ENCODE results near the gene TALDO1. TPM values are rescaled to one million over a fixed set of nuclear protein-coding genes. Genes with fewer than 3 reads are reported as not detected.

TALDO1 gene
- 224 and 252 TPM in 2 replicates for total RNA-seq

GRCh38 chr11:747158-748006 lies at the start of gene TALDO1:
Gene TALDO1, plus strand, starts transcription at chr11:747464. Its CDS starts 18 bp downstream, at chr11:747482.
- DNase-seq (ENCODE audit: extremely low read depth, low read depth, low spot score): no peak

DNA sequence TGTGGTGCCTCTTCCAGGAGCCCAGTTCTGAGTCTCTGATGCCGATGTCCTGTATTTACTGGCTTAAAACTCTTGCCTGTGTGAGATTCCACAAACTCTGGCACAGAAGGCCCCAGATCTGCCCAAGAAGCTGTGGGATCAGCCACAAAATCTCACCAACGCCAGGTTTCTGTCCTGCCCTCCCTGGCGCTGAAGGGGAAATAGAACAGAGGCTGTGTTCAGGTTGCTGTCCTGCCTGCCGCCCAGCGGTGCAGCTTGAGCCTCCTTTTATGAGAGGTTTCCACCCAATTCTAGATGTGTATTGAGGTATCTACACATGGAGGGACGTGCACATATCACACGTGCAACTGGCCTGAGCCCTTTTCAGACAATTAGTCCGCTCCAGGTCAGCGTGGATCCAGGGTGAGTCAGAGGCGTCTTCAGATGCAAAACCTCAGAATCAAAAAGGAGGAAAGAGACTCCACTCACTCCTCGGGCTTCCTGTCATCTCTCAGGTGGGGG lies 49.4 kb upstream of the TALDO1 start:
- DNase-seq (ENCODE audit: extremely low read depth, low read depth, low spot score): no peak

DNA sequence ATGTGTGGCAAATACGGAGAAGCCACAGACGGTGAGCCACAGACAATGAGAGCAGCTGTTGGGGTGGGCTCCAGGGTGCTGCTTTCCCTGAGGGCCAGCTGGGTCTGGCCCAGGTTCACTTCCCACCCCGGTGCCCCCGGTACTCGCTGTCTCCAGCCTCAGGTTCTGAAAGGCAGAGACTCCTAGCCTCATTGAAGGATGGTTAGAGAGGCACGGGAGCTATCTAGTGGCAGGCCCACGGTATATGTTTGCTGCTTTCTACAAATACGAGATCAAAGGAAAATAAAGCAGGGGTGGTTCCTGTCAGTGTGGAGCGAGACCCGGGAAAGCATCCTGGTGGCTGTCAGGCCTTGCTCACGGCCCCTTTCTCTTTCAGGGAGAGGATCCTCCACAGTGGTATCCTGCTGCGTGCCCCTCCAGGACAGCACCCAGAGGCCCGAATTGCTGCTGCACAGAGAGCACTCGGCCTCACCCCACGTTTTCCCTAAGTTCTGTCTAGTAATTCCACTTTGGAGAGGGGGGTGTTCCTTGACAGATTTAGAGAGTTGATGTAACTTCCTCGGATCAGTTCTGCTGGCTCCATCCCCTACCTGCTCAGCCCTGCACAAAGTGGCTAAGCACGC lies 48.7 kb upstream of the TALDO1 start:
- no peak for DNase-seq (ENCODE audit: extremely low read depth, low read depth, low spot score)

GRCh38 chr11:699116-699508 lies 48.2 kb upstream of the TALDO1 start:
- no peak for DNase-seq (ENCODE audit: extremely low read depth, low read depth, low spot score)

DNA sequence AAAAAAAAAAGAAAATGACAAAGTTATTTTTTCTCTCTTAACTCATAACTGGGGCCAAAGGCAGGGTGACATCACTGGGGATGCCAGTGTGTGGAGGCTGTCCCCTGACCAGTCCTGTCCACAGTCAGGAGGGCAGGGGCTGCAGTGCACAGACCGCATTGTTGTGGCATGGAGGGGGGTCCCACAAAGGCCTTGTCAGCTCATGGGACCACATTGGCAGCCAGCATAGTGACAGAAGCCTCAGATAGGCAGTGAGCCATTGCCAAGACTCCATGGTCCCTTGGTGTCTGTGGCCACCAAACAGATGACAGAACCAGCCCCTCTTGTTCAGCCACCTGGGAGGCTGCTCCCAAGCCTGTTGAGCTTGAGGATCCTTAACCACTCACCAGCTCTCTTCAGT lies 47.5 kb upstream of the TALDO1 start:
- no peak for DNase-seq (ENCODE audit: extremely low read depth, low read depth, low spot score)

DNA sequence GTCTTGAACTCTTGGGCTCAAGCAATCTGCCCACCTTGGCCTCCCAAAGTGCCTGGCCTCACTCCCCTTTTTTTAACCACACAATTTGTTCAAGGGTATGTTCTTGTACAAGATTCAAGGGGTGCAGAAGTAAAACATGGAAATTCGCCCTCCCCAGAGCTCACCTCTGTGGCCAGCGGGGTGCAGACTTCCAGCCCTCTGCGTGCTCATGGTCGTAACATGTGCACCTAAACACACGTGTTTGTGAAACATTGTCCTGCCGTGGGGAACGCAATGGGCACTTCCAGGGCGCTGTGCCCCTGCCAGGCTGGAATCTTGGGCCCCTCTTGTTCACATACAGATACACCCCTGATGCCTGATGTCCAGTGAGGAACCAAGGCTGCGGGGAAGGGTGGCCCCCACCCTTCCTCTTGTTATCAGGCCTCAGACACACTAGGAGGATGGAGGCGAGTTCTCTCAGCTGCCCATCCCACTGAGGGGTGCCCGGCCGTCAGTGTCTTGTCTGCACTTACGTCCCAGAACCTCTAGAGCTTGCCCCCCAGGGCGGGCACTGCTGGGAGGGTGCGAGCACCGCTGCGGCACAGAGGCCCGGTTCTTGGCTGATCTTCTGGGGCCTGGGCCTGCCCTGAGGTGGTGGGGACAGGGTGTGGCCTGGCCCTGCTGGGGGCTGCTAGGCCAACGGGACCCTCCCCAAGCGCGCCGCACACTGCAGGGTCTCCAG lies 45.4 kb upstream of the TALDO1 start:
- no peak for DNase-seq (ENCODE audit: extremely low read depth, low read depth, low spot score)

DNA sequence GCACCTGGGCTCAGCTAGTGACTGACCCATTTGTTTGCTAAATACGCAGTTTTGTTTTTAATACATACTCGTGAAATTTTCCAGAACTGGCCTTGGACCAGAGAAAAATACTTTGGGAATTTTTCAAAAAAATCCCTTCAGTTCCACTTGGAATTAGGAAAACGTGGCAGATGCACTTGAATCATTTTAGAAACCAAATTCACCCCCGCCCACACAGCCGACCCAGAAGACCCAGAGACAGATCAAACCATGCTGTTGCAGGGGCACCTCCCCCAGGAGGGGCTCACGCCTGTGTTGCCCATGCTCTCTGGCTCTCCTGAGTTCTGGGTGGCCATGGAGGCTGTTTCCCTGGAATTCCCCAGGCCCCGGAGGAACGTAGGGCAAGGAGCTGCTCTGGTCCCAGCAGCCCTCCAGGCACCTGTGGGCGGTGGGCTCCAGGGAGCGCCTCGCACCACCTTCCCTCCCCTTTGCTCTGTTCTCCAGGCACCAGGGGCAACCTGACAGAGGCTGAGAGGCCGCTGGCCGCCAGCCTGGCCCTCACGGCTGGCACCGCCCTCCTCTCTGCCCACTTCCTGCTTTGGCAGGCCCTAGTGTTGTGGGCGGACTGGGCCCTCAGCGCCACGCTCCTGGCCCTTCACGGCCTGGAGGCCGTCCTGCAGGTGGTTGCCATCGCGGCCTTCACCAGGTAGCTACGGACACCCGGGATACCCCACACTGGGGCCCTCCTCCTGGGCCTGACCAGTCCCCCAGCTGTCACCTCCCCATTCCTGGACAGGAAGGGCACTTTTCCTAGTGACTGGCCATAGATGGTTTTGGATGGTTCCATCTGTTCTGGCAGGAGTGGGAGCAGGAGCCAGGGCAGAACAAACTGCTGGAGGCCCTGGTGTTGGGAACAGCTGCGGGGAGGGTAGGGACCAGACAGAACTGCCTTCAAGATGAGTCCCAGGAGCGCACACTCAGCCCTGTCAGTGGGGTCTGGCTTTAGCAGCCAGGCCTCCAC lies 44.5 kb upstream of the TALDO1 start:
- DNase-seq (ENCODE audit: extremely low read depth, low read depth, low spot score): no peak

- DNase-seq (ENCODE audit: extremely low read depth, low read depth, low spot score): no peak
Measured at GRCh38 chr11:703506-703905, 43.8 kb upstream of the TALDO1 start.

- DNase-seq (ENCODE audit: extremely low read depth, low read depth, low spot score): no peak
Measured at GRCh38 chr11:704228-704674, 43.0 kb upstream of the TALDO1 start.

GRCh38 chr11:704781-705645 lies 42.3 kb upstream of the TALDO1 start:
- no peak for DNase-seq (ENCODE audit: extremely low read depth, low read depth, low spot score)

GRCh38 chr11:705646-706438 lies 41.4 kb upstream of the TALDO1 start, which contains the start of gene EPS8L2:
Gene EPS8L2, plus strand, starts transcription at chr11:706231. Its CDS starts 3,177 bp downstream, at chr11:709408.
- no peak for DNase-seq (ENCODE audit: extremely low read depth, low read depth, low spot score)

DNA sequence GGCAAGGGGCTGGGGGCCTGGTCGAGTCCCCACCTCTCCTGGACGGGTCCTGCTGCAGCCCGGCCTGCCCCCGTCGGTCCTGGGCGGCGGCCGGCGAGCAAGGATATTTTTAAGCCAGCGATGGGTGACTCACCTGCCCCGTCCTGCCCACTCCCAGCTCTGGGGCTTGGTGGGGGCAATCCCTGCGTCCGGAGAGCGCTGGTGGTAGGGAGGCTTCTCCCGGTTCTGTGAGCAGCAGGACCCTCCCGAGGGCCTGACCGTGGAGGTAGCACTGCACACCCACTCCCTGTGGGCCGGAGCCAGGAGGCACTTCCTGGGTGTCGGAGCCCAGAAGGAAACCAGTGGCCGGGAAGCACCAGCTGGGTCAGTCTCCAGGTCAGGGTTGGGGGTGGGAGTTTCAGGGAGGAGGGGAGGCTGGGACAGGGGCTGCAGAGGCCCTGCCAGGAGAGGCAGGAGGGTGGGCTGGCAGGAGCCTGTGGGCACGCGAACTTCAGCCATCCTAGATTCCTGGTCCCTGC lies 40.8 kb upstream of the TALDO1 start:
- no peak for DNase-seq (ENCODE audit: extremely low read depth, low read depth, low spot score)

DNA sequence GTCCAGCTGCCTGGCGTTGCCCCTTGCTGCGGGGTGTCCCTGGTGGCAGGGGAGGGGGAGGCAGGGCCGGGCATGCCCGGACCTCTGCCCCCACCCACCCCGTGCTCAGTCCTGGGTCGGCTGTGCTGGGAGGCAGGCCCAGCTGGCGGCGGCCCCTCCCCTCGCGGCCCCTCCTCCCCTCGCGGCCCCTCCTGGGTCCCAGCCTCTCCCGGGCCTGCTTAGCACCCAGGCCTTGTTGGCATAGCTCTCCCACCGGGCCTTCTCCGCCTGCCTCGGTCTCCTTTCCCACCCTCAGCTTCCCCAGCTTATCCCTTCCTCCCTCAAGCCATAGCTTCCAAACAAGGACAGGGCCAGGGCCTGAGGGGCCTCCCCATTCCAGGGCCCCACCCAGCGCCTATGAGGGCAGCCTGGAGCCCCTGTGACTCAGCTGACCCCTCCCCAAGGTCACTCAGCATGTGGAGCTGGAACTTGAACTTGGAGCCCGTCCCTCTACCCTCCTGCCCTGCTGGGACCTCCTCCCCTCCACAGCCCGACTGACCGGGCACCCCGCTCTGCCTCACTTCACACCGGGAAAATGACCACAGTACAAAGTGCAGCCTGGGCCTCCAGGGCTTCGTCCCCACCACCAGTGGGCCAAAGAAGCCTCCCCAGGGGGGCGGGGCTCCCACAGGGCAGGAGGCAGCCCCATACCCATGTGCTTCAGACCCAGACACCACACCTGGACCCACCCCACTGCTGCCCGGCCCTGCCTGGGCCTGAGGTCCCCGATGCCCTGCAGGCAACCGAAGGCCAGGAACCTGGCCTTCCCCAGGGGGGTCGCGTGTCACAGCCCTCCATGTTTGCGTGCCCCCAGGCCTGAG lies 40.1 kb upstream of the TALDO1 start:
- DNase-seq (ENCODE audit: extremely low read depth, low read depth, low spot score): no peak

DNA sequence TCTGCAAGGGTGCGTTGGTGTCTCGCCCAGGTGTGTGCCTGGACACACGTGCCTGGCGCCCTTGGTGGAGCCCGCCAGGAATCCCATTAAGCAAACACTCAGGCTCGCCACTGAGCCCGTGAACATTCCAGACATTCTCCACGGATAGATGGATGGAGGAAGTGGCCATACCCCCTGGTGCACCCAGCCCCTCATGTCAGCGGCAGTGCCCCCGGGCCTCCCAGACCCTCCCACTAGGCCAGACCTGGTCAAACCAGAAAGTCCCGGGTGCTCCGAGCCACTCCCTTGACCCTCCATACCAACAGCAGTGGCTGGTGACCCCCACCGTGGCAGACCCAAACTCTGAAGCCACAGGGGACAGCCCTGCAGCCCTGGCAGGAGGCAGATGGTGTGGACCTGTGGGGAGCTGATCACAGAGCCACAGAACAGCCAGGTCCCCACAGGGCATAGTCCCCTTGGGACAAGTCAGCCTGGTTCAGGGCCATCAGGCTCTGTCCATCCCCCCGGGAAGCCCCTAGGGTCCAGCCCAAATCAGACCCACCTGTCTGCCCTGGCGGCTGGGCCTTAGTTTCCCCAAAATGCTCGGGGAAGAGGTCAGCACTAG lies 39.3 kb upstream of the TALDO1 start:
- DNase-seq (ENCODE audit: extremely low read depth, low read depth, low spot score): no peak

DNA sequence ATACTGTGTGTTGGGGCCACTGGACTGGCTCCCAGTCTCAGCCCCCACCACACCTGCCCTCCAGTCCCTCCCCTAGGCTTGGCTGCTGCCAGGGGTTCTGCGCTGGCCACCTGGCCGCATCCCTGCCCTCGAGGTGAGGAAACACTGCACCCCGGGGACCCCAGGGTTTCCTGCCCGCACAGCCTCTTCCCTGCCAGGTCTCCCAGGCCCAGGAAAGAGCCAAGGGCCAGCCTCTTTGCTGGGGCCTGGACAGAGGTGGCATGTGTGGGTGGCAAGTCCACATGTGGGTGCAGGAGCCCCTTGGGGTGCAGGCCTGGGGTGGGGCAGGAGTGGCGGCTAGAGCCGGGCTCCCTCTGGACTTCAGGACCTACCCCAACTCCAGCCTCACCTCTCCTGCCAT lies 38.8 kb upstream of the TALDO1 start:
- DNase-seq (ENCODE audit: extremely low read depth, low read depth, low spot score): no peak

DNA sequence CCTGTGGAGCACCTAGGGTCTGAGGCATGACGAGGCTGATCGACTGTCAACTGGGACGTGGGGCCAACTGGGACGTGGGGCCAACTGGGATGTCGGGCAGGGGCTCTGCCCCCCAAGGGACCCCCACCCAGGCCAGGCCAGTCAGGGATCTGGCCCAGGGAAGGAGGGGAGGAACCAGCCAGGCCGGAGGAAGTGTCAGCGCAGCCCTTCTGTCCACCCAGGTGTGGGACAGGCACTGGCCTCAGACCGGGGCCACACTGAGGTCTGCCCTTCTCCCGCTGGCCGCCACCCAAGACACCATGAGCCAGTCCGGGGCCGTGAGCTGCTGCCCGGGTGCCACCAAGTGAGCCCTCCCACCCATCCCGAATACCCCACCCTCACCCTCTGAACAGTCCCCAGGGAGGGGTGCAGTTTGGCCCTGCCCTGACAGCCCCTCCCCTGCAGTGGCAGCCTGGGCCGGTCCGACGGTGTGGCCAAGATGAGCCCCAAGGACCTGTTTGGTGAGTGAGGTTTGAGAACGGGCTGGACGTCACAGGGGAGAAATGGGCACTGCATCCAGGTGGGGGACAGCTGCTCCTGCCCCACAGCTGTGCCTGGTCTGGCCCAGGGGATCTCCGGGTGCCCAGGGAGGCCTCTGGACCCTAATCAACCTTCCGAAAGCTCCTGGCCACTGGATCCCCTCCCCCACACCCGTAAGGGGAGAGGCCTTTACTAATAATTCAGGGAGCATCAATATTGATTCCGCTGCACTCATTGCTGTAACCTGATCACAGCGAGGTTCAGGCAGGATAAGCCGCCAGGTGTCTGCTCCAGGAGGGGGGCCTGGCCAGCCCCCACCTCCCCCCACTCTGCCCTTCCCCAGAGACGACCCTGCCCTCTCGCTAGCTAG lies 37.9 kb upstream of the TALDO1 start:
- DNase-seq (ENCODE audit: extremely low read depth, low read depth, low spot score): no peak
